Hepatocyte (in vitro differentiated cells): ENCODE results near the gene SIK2. TPM values are rescaled to one million over a fixed set of nuclear protein-coding genes. Genes with fewer than 3 reads are reported as not detected.

Experiments
- DNase-seq: peaks from one replicate; pipeline ENCODE4 v3.0.0-alpha.2; 2016; ENCODE audit warnings: low spot score
- H2AFZ ChIP-seq: fragments of 200-600 bp; sonication (generic); 2 replicates; pipeline ENCODE4 v1.6.0; 2016; ENCODE audit warnings: antibody characterized with exemption, mild to moderate bottlenecking
- H3K27ac ChIP-seq: fragments of 200-600 bp; sonication (generic); 2 replicates; pipeline ENCODE4 v1.5.1; 2016; ENCODE audit warnings: mild to moderate bottlenecking
- H3K27me3 ChIP-seq: fragments of 200-600 bp; sonication (generic); 2 replicates; pipeline ENCODE4 v1.6.1; 2016
- H3K36me3 ChIP-seq: fragments of 200-600 bp; sonication (generic); replicated peaks from 2 replicates; pipeline ENCODE4 v1.5.1; 2016; ENCODE audit warnings: low read depth; ENCODE audit not compliant: insufficient read depth
- H3K4me1 ChIP-seq: fragments of 200-600 bp; sonication (generic); 2 replicates; pipeline ENCODE4 v1.5.1; 2016; ENCODE audit warnings: mild to moderate bottlenecking, moderate library complexity; ENCODE audit not compliant: insufficient read depth
- H3K4me2 ChIP-seq: fragments of 200-600 bp; sonication (generic); 2 replicates; pipeline ENCODE4 v1.6.0; 2016
- H3K4me3 ChIP-seq: fragments of 200-600 bp; sonication (generic); 2 replicates; pipeline ENCODE4 v1.5.1; 2016; ENCODE audit warnings: mild to moderate bottlenecking
- H3K79me2 ChIP-seq: fragments of 200-600 bp; sonication (generic); 2 replicates; pipeline ENCODE4 v1.6.0; 2017; ENCODE audit warnings: mild to moderate bottlenecking
- H3K9me2 ChIP-seq: fragments of 200-600 bp; sonication (generic); replicated peaks from 2 replicates; pipeline ENCODE4 v1.6.0; 2017; ENCODE audit warnings: mild to moderate bottlenecking; ENCODE audit not compliant: insufficient read depth
- H3K9me3 ChIP-seq: fragments of 200-600 bp; sonication (generic); 2 replicates; pipeline ENCODE4 v1.5.1; 2016; ENCODE audit warnings: low read depth, mild to moderate bottlenecking
- H4K20me1 ChIP-seq: fragments of 200-600 bp; sonication (generic); 2 replicates; pipeline ENCODE4 v1.6.0; 2016; ENCODE audit warnings: mild to moderate bottlenecking; ENCODE audit not compliant: insufficient read depth, poor library complexity, severe bottlenecking
- EZH2 ChIP-seq: fragments of 200-600 bp; sonication (generic); IDR thresholded peaks from 2 replicates; pipeline ENCODE4 v1.6.1; 2016; ENCODE audit warnings: antibody characterized with exemption, mild to moderate bottlenecking, borderline replicate concordance
- EZH2phosphoT487 ChIP-seq: fragments of 200-600 bp; sonication (generic); IDR thresholded peaks from one replicate; pipeline ENCODE4 v1.6.1; 2018; ENCODE audit warnings: antibody characterized with exemption, mild to moderate bottlenecking, low read depth, moderate library complexity; ENCODE audit not compliant: unreplicated experiment, severe bottlenecking
- WGBS: methylation state at CpG from one replicate; pipeline ENCODE4 v1.1.6; 2016; ENCODE audit warnings: low lambda C conversion rate; ENCODE audit errors: missing lambda C conversion rate; 5-methylcytosine and 5-hydroxymethylcytosine counted together
- polyA plus RNA-seq: library from polyadenylated mRNA; unstranded; fragments of >200 nt; fragmentation: Nextera tagmentation; extraction: Ambion mirVana; gene quantifications from 2 replicates; pipeline ENCODE4 v1.2.1, GENCODE V29; 2016
- total RNA-seq: library from RNA; depleted of rRNA; stranded (reverse); fragments of >200 nt; gene quantifications from 2 replicates; pipeline ENCODE4 v1.2.3, GENCODE V29; 2014
- TF ChIP-seq, protein P1 (sequence below): fragments of 200-600 bp; sonication (generic); IDR thresholded peaks from 2 replicates; pipeline ENCODE4 v1.5.1; 2016; ENCODE audit warnings: antibody characterized with exemption, mild to moderate bottlenecking; ENCODE audit not compliant: poor library complexity

The SIK2 gene
- total and polyA plus RNA-seq, 2 experiments from 2014 or later = 3.1 to 22.2 TPM

GRCh38 chr11:111631024-111631665 lies 28.9 kb downstream of the SIK2 start:
- no peak overlapping the region for H3K4me2 ChIP-seq
- no peaks in the 10 kb centered on the region for H3K27me3 ChIP-seq
- H3K4me3 ChIP-seq = no peak overlapping the region
- DNase-seq = no peak
- no peak overlapping the region for H3K27ac ChIP-seq
- no peak overlapping the region for H2AFZ ChIP-seq
- no peaks in the 10 kb centered on the region for H4K20me1 ChIP-seq
- no peaks in the 10 kb centered on the region for H3K9me3 ChIP-seq
- H3K79me2 ChIP-seq = peaks cover 43% of the 10 kb centered on the region
- H3K9me2 ChIP-seq = no peaks in the 10 kb centered on the region
- H3K4me1 ChIP-seq = peaks cover 37% of the 10 kb centered on the region
- TF ChIP-seq EZH2 = no peak
- no peak for TF ChIP-seq EZH2phosphoT487
- TF ChIP-seq, protein P1, sequence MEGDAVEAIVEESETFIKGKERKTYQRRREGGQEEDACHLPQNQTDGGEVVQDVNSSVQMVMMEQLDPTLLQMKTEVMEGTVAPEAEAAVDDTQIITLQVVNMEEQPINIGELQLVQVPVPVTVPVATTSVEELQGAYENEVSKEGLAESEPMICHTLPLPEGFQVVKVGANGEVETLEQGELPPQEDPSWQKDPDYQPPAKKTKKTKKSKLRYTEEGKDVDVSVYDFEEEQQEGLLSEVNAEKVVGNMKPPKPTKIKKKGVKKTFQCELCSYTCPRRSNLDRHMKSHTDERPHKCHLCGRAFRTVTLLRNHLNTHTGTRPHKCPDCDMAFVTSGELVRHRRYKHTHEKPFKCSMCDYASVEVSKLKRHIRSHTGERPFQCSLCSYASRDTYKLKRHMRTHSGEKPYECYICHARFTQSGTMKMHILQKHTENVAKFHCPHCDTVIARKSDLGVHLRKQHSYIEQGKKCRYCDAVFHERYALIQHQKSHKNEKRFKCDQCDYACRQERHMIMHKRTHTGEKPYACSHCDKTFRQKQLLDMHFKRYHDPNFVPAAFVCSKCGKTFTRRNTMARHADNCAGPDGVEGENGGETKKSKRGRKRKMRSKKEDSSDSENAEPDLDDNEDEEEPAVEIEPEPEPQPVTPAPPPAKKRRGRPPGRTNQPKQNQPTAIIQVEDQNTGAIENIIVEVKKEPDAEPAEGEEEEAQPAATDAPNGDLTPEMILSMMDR = no peak
- no peaks in the 10 kb centered on the region for H3K36me3 ChIP-seq

DNA sequence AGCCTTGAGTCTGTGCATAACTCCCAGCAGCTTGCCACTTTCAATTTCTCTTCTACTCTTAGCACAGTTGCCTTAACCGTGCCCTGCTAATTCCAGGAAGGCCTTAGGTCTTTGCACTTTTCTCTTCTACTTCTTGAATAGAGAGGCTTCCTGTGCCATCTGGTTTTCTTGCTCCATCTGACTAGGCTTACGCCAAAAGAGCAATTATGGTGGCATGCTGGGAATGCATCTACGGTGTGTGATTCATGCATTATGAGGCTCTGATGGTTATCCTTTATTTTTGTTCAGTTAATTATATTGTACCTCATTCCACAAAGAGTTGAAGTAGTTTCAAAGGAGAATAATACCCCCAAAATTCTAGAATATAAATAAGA lies 29.4 kb downstream of the SIK2 start:
- WGBS = 80% methylated on average over 3 of the region's 3 CpGs
- no peak overlapping the region for H3K4me2 ChIP-seq

GRCh38 chr11:111632516-111633220 lies 30.4 kb downstream of the SIK2 start:
- 85% methylated on average over 4 of the region's 4 CpGs for WGBS
- no peak overlapping the region for H3K4me3 ChIP-seq
- no peaks in the 10 kb centered on the region for H3K9me2 ChIP-seq
- peaks cover 32% of the 10 kb centered on the region for H3K4me1 ChIP-seq
- peak overlapping the region; percentile 65 for H3K27ac ChIP-seq
- peaks cover 57% of the 10 kb centered on the region for H3K79me2 ChIP-seq
- no peak overlapping the region for H2AFZ ChIP-seq
- H3K27me3 ChIP-seq = no peaks in the 10 kb centered on the region
- H3K9me3 ChIP-seq = no peaks in the 10 kb centered on the region
- no peak overlapping the region for H3K4me2 ChIP-seq
- no peak for DNase-seq
- no peaks in the 10 kb centered on the region for H4K20me1 ChIP-seq
- TF ChIP-seq EZH2 (no peak), EZH2phosphoT487 (no peak)
- TF ChIP-seq, protein P1 = no peak
- H3K36me3 ChIP-seq = no peaks in the 10 kb centered on the region

More for the DNA sequence above, 29.4 kb downstream of the SIK2 start:
- no peaks in the 10 kb centered on the region for H3K27me3 ChIP-seq
- no peaks in the 10 kb centered on the region for H3K36me3 ChIP-seq
- peaks cover 48% of the 10 kb centered on the region for H3K79me2 ChIP-seq
- no peak overlapping the region for H2AFZ ChIP-seq
- no peak overlapping the region for H3K27ac ChIP-seq
- no peaks in the 10 kb centered on the region for H3K9me2 ChIP-seq
- no peak for DNase-seq
- TF ChIP-seq, protein P1 = no peak
- TF ChIP-seq EZH2phosphoT487 = no peak
- TF ChIP-seq EZH2 = no peak
- no peak overlapping the region for H3K4me3 ChIP-seq
- H4K20me1 ChIP-seq = no peaks in the 10 kb centered on the region
- peaks cover 37% of the 10 kb centered on the region for H3K4me1 ChIP-seq
- H3K9me3 ChIP-seq = no peaks in the 10 kb centered on the region
